Esophagus muscularis mucosa (tissue), 4 donors: ENCODE measurements around the gene FAM111B. TPM values are rescaled to one million over a fixed set of nuclear protein-coding genes. Genes with fewer than 3 reads are reported as not detected.

Experiments used
- DNase-seq: peaks from one replicate; pipeline ENCODE4 v3.0.0-alpha.2; 2017; ENCODE audit errors: extremely low spot score
- H3K27ac ChIP-seq, 4 donors: fragments of 200-600 bp; sonication (generic); replicated peaks in 1 of 4; 1 replicate in 3 of 4; 2 replicates in 1 of 4; pipeline ENCODE4 v1.5.1; 2016 to 2019; ENCODE audit warnings: mild to moderate bottlenecking in 1 of 4
- H3K27me3 ChIP-seq, 4 donors: fragments of 200-600 bp; sonication (generic); one replicate each; pipeline versions ENCODE4 v1.5.1 to v1.6.0; 2016 to 2019
- H3K36me3 ChIP-seq, 4 donors: fragments of 200-600 bp; sonication (generic); one replicate each; pipeline ENCODE4 v1.5.1; 2016 to 2019
- H3K4me1 ChIP-seq, 4 donors: fragments of 200-600 bp; sonication (generic); one replicate each; pipeline ENCODE4 v1.5.1; 2016 to 2019
- H3K4me3 ChIP-seq, 4 donors: fragments of 200-600 bp; sonication (generic); 1 replicate in 2 of 4; 2 replicates in 2 of 4; pipeline ENCODE4 v1.5.1; 2016 to 2019; ENCODE audit warnings: mild to moderate bottlenecking in 4 of 4, moderate library complexity in 1 of 4
- H3K9me3 ChIP-seq, 4 donors: fragments of 200-600 bp; sonication (generic); 1 replicate in 3 of 4; 2 replicates in 1 of 4; pipeline ENCODE4 v1.5.1; 2016 to 2019
- CTCF ChIP-seq, 3 experiments: fragments of 200-600 bp in 2 of 3; fragments of 450-650 bp in 1 of 3; sonication (generic) in 2 of 3; IDR thresholded peaks; one replicate each; pipeline ENCODE4 v1.5.1; 2017 to 2019; ENCODE audit warnings: antibody characterized with exemption in 3 of 3, mild to moderate bottlenecking in 2 of 3, moderate library complexity in 1 of 3
- EP300 ChIP-seq: sonication (generic); formaldehyde crosslinking; IDR thresholded peaks from one replicate; pipeline ENCODE4 v1.6.1; 2017; ENCODE audit warnings: antibody characterized with exemption
- POLR2A ChIP-seq: fragments of 450-650 bp; IDR thresholded peaks from one replicate; pipeline ENCODE4 v1.6.1; 2017; ENCODE audit warnings: antibody characterized with exemption, moderate library complexity, mild to moderate bottlenecking, low read depth
- POLR2AphosphoS5 ChIP-seq, 2 donors: sonication (generic); formaldehyde crosslinking; IDR thresholded peaks; one replicate each; pipeline ENCODE4 v1.6.1; 2017; ENCODE audit warnings: antibody characterized with exemption in 2 of 2
- WGBS: methylation state at CpG from one replicate; pipeline ENCODE4 v1.1.5; 2018; 5-methylcytosine and 5-hydroxymethylcytosine counted together
- intact Hi-C: fragments of 100-400 bp; cut with DNase I; formaldehyde crosslinking; loops from one replicate; pipeline ENCODE4 v1.15.1; 2023
- total RNA-seq, 4 donors: library from RNA; depleted of rRNA; stranded (reverse); fragments of >200 nt; gene quantifications; one replicate each; pipeline versions ENCODE4 v1.1.0 to v1.2.1, GENCODE V29; 2016

FAM111B gene
- total RNA-seq, 4 donors from 2014 or later: 0.13 to 0.46 TPM; not detected in 2

- under 1% methylated on average over 46 of the region's 64 CpGs for WGBS
- peak; percentile 97 for DNase-seq
- H3K27me3 ChIP-seq: peaks cover 0 to 10% (median 5%) of the 10 kb centered on the region in 4 donors
- H3K9me3 ChIP-seq: no peaks in the 10 kb centered on the region
- H3K4me3 ChIP-seq: peak within 1 kb of the TSS; percentile 64 to 87 (median 74)
- intact Hi-C loops: loop anchor here (1.0 to 10.0 kb wide), 3 partner anchors 36 to 263 kb away; partner anchors contain the start of gene OR5A1
- H3K4me1 ChIP-seq: peaks cover 9 to 38% (median 25%) of the 10 kb centered on the region in 4 donors
- peak within 1 kb of the TSS; percentile 51 to 74 (median 70) for H3K27ac ChIP-seq
- TF ChIP-seq EP300 (no peak), CTCF (IDR thresholded peaks at IDR 0.05) (peak; percentile 72 to 94 (median 88)), POLR2A (no peak), POLR2AphosphoS5 (IDR thresholded peaks at IDR 0.05) (peak in 1 of 2 donors; percentile 54)
- H3K36me3 ChIP-seq: no peaks in the 10 kb centered on the region
These were observed 64.7 kb downstream of the FAM111B start, which contains the start of gene DTX4 for GRCh38 chr11:59171508-59172322. Gene DTX4, plus strand, starts transcription at chr11:59172132. Its CDS starts 464 bp downstream, at chr11:59172596.

GRCh38 chr11:59172345-59173079, 65.5 kb downstream of the FAM111B start:
- Histone ChIP-seq H3K27me3 (peaks cover 0 to 10% (median 5%) of the 10 kb centered on the region in 4 donors), H3K4me3 (peak overlapping the region; percentile 64 to 87 (median 74)), H3K36me3 (no peaks in the 10 kb centered on the region), H3K4me1 (peaks cover 9 to 38% (median 25%) of the 10 kb centered on the region in 4 donors), H3K27ac (peak overlapping the region; percentile 51 to 74 (median 70)), H3K9me3 (no peaks in the 10 kb centered on the region)
- peak; percentile 86 for DNase-seq
- intact Hi-C loops: loop anchor here (10.0 kb wide), 1 partner anchor 262 kb away; the partner anchor contains the start of gene OR5A1
- TF ChIP-seq POLR2A (no peak), CTCF (IDR thresholded peaks at IDR 0.05) (no peak), EP300 (no peak), POLR2AphosphoS5 (IDR thresholded peaks at IDR 0.05) (no peak)
- WGBS: 0% methylated on average over 11 of the region's 70 CpGs

GRCh38 chr11:59173080-59173963, 66.3 kb downstream of the FAM111B start:
- no peaks in the 10 kb centered on the region for H3K9me3 ChIP-seq
- no peaks in the 10 kb centered on the region for H3K36me3 ChIP-seq
- 11% methylated on average over 22 of the region's 37 CpGs for WGBS
- peaks cover 9 to 38% (median 25%) of the 10 kb centered on the region in 4 donors for H3K4me1 ChIP-seq
- H3K27me3 ChIP-seq: peaks cover 0 to 10% (median 5%) of the 10 kb centered on the region in 4 donors
- TF ChIP-seq POLR2A (no peak), POLR2AphosphoS5 (IDR thresholded peaks at IDR 0.05) (no peak), CTCF (IDR thresholded peaks at IDR 0.05) (no peak), EP300 (no peak)
- intact Hi-C loops: loop anchor here (10.0 kb wide), 1 partner anchor 261 kb away; the partner anchor contains the start of gene OR5A1
- peak overlapping the region; percentile 64 to 87 (median 74) for H3K4me3 ChIP-seq
- peak; percentile 90 for DNase-seq
- H3K27ac ChIP-seq: peak overlapping the region; percentile 51 to 74 (median 70)
